Psoas muscle (tissue), 8 donors: Measurements from ENCODE around the gene SUPT4H1. TPM values are rescaled to one million over a fixed set of nuclear protein-coding genes. Genes with fewer than 3 reads are reported as not detected.
A peak's percentile ranks its signal among the peaks of the same experiment; 100 is the strongest.

ENCODE experiments used
- ATAC-seq, 4 donors: fragments of 200-7000 bp; cut with Tn5 transposase; one replicate each; pipeline ENCODE4 v1.9.1; 2020; ENCODE audit warnings: moderate library complexity in 3 of 4, mild to moderate bottlenecking in 2 of 4
- DNase-seq, 2 donors: peaks; one replicate each; pipeline ENCODE4 v3.0.0-alpha.2; 2020
- H3K27ac ChIP-seq: fragments of 200-600 bp; one replicate; pipeline ENCODE4 v1.8.0; 2022
- H3K27me3 ChIP-seq, 3 donors: fragments of 200-600 bp in 1 of 3; one replicate each; pipeline versions ENCODE4 v1.6.1 to v1.8.0; 2013 to 2022; ENCODE audit warnings: low read length in 2 of 3, mild to moderate bottlenecking in 2 of 3, moderate library complexity in 1 of 3; ENCODE audit not compliant: insufficient read depth in 3 of 3
- H3K36me3 ChIP-seq, 2 donors: fragments of 200-600 bp in 1 of 2; one replicate each; pipeline versions ENCODE4 v1.6.1 to v1.8.0; 2013 to 2022; ENCODE audit warnings: low read depth in 1 of 2, mild to moderate bottlenecking in 1 of 2, moderate library complexity in 1 of 2; ENCODE audit not compliant: insufficient read depth in 1 of 2
- H3K4me1 ChIP-seq: fragments of 200-600 bp; one replicate; pipeline ENCODE4 v1.8.0; 2022
- H3K4me3 ChIP-seq: fragments of 200-600 bp; one replicate; pipeline ENCODE4 v1.8.0; 2022; ENCODE audit warnings: mild to moderate bottlenecking
- H3K9me3 ChIP-seq: fragments of 200-600 bp; one replicate; pipeline ENCODE4 v1.8.0; 2022
- CTCF ChIP-seq: fragments of 200-600 bp; IDR thresholded peaks from one replicate; pipeline ENCODE4 v1.8.0; 2022; ENCODE audit warnings: antibody characterized with exemption
- WGBS, 3 donors: extraction: QIAGEN DNeasy Blood & Tissue Kit; methylation state at CpG; one replicate each; pipeline versions ENCODE4 v1.1.6 to v1.1.7; 2013; 5-methylcytosine and 5-hydroxymethylcytosine counted together
- intact Hi-C, 2 donors: fragments of 100-400 bp; cut with DNase I; formaldehyde crosslinking; loops; one replicate each; pipeline versions ENCODE4 v1.11.0 to v1.14.2; 2022
- polyA plus RNA-seq, 3 donors: library from polyadenylated mRNA; stranded (reverse); fragments of 200-250 nt; gene quantifications; one replicate each; pipeline ENCODE4 v1.2.3, GENCODE V29; 2013
- total RNA-seq, 4 donors: library from RNA; stranded (reverse); fragmentation: NEBNext Ultra II Directional in 2 of 4; extraction: Animal tissue kit (Norgen Biotek cat#: 25700) in 2 of 4; gene quantifications; one replicate each; pipeline versions ENCODE4 v1.2.1 to v1.2.4, GENCODE V29; 2021 to 2023
- donor health status: healthy with polysubstance abuse.
- donor health status: DM: no; HTN: no; CAD: no; lungs with moderate emphysema.
- donor health status: Bipolar disorder and iron deficiency.
- donor health status: healthy.
- donor health status: DM: yes; HTN: yes; CAD: no.
- donor health status: DM: no; HTN: no; CAD: no.
- donor health status: DM: no; HTN: no; CAD: no.
- donor health status: DM: yes; HTN: yes; CAD: no.

SUPT4H1 gene
- total and polyA plus RNA-seq, 7 donors = 52.1 to 86.8 (median 58.2) TPM

- H3K27ac ChIP-seq = peak overlapping the region; percentile 55
- H3K4me3 ChIP-seq = peak overlapping the region; percentile 86
- intact Hi-C loops = loop anchor here in 1 of 2 donors (2.0 kb wide), 1 partner anchor 26 kb away; no protein-coding TSS in a partner anchor
- H3K27me3 ChIP-seq = peaks cover 0 to 9% (median 5%) of the 10 kb centered on the region in 3 donors
- TF ChIP-seq CTCF = no peak
- peaks cover 6% of the 10 kb centered on the region for H3K4me1 ChIP-seq
- peak in 1 of 2 donors; percentile 75 for DNase-seq
- no peaks in the 10 kb centered on the region for H3K9me3 ChIP-seq
- 5 to 6% (median 5%) methylated on average over 52 to 66 of the region's 66 CpGs for WGBS, 3 donors
- H3K36me3 ChIP-seq = no peaks in the 10 kb centered on the region
- ATAC-seq = peak; percentile 62 to 94 (median 84)
These were observed 27.4 kb downstream of the SUPT4H1 start for GRCh38 chr17:58324409-58325288.

- peaks cover 0 to 5% (median 4%) of the 10 kb centered on the region in 3 donors for H3K27me3 ChIP-seq
These were observed 28.0 kb downstream of the SUPT4H1 start for GRCh38 chr17:58324056-58324408.

GRCh38 chr17:58323366-58324055 lies 28.5 kb downstream of the SUPT4H1 start:
- Histone ChIP-seq H3K27me3 (peaks cover 0 to 5% (median 2%) of the 10 kb centered on the region in 3 donors), H3K36me3 (no peaks in the 10 kb centered on the region), H3K4me3 (peak overlapping the region; percentile 86), H3K9me3 (no peaks in the 10 kb centered on the region), H3K4me1 (peaks cover 6% of the 10 kb centered on the region), H3K27ac (no peak overlapping the region)
- intact Hi-C loops = loop anchor here in 1 of 2 donors (2.0 kb wide), 1 partner anchor 27 kb away; no protein-coding TSS in a partner anchor
- no peak for DNase-seq
- WGBS, 3 donors = 63 to 67% (median 64%) methylated on average over 8 of the region's 8 CpGs
- TF ChIP-seq CTCF = no peak
- ATAC-seq = no peak

More at GRCh38 chr17:58324056-58324408, 28.0 kb downstream of the SUPT4H1 start:
- Histone ChIP-seq H3K4me1 (peaks cover 6% of the 10 kb centered on the region), H3K9me3 (no peaks in the 10 kb centered on the region), H3K4me3 (peak overlapping the region; percentile 86), H3K27ac (peak overlapping the region; percentile 55), H3K36me3 (no peaks in the 10 kb centered on the region)
- WGBS, 3 donors = 10 to 17% (median 14%) methylated on average over 13 of the region's 13 CpGs
- peak in 1 of 4 donors; percentile 4 for ATAC-seq
- no peak for TF ChIP-seq CTCF
- no peak for DNase-seq
- intact Hi-C loops = loop anchor here in 1 of 2 donors (2.0 kb wide), 1 partner anchor 27 kb away; no protein-coding TSS in a partner anchor

GRCh38 chr17:58322581-58323185 lies 29.3 kb downstream of the SUPT4H1 start:
- DNase-seq (peak in 1 of 2 donors; percentile 32), ATAC-seq (no peak)
- H3K4me1 ChIP-seq = peaks cover 6% of the 10 kb centered on the region
- 90 to 98% (median 93%) methylated on average over 8 to 9 of the region's 9 CpGs for WGBS, 3 donors
- no peak overlapping the region for H3K27ac ChIP-seq
- peaks cover 0 to 3% (median 0%) of the 10 kb centered on the region in 3 donors for H3K27me3 ChIP-seq
- no peak for TF ChIP-seq CTCF
- H3K4me3 ChIP-seq = no peak overlapping the region
- H3K36me3 ChIP-seq = no peaks in the 10 kb centered on the region
- intact Hi-C loops = no loop called here
- no peaks in the 10 kb centered on the region for H3K9me3 ChIP-seq
